HCT116 (cell line): ENCODE results near the gene EGFLAM. TPM values are rescaled to one million over a fixed set of nuclear protein-coding genes. Genes with fewer than 3 reads are reported as not detected.

Experiments
- ATAC-seq: fragments of 200-7000 bp; cut with Tn5 transposase; 2 replicates; pipeline ENCODE4 v1.9.1; 2020; ENCODE audit warnings: mild to moderate bottlenecking, moderate library complexity
- BruUV-seq: library from RNA; stranded (reverse); fragments of 400-500 nt; replicated peaks from 2 replicates; lab custom pipeline; 2021; lab: Mats Ljungman, UMichigan
- CTCF ChIA-PET: fragments of 300-600 bp; sonication (Branson Sonifier 250); formaldehyde crosslinking; loops from one replicate; lab custom pipeline; 2021; ENCODE audit warnings: antibody characterized with exemption; lab: Charles Lee
- POLR2A ChIA-PET: fragments of 300-600, 350-600 bp; sonication (Branson Sonifier 250); formaldehyde crosslinking; loops from one replicate; lab custom pipeline; 2021; ENCODE audit warnings: antibody characterized with exemption; lab: Charles Lee
- RAD21 ChIA-PET, 2 experiments: fragments of 300-600 bp; sonication (Branson Sonifier 250); formaldehyde crosslinking; loops; one replicate each; lab custom pipeline; 2023; ENCODE audit warnings: low total read pairs in 2 of 2; ENCODE audit not compliant: uncharacterized antibody in 2 of 2, unreplicated experiment in 2 of 2, low non-redundant PET in 1 of 2; lab: Charles Lee
- DNase-seq: peaks from one replicate; pipeline ENCODE4 v3.0.0-alpha.2; 2010; ENCODE audit warnings: low read depth, low spot score
- H2AFZ ChIP-seq: fragments of 200-600 bp; shearing (Covaris generic), sonication (generic); 2 replicates; pipeline ENCODE4 v1.6.1; 2017; ENCODE audit warnings: low read depth, mixed run types, mixed read lengths, antibody characterized with exemption, low read length; ENCODE audit not compliant: poor library complexity, severe bottlenecking
- H3K27ac ChIP-seq: 2 replicates; pipeline ENCODE4 v1.5.1; 2012; ENCODE audit warnings: low read depth, low read length
- H3K27me3 ChIP-seq: fragments of 200-600 bp; sonication (generic); 2 replicates; pipeline ENCODE4 v1.6.1; 2016; ENCODE audit warnings: mixed run types, low read length, mixed read lengths; ENCODE audit not compliant: insufficient read depth
- H3K36me3 ChIP-seq, 2 experiments: fragments of 200-500 bp in 1 of 2; fragments of 200-600 bp in 1 of 2; sonication (Bioruptor generic) in 1 of 2; sonication (generic) in 1 of 2; 2 replicates each; pipeline versions ENCODE4 v1.5.1 to v1.6.1; 2014 to 2016; ENCODE audit warnings: low read length in 2 of 2, inconsistent platforms in 1 of 2, mixed read lengths in 1 of 2, mixed run types in 1 of 2; ENCODE audit not compliant: insufficient read depth in 2 of 2, control insufficient read depth in 1 of 2
- H3K4me1 ChIP-seq, 2 experiments: fragments of 200-600 bp in 1 of 2; sonication (generic) in 1 of 2; 2 replicates each; pipeline versions ENCODE4 v1.5.1 to v1.6.1; 2012 to 2017; ENCODE audit warnings: low read length in 2 of 2, inconsistent platforms in 1 of 2, mild to moderate bottlenecking in 1 of 2, mixed read lengths in 1 of 2, mixed run types in 1 of 2, moderate library complexity in 1 of 2; ENCODE audit not compliant: insufficient read depth in 2 of 2, control insufficient read depth in 1 of 2
- H3K4me2 ChIP-seq: fragments of 200-600 bp; sonication (generic); 2 replicates; pipeline ENCODE4 v1.6.1; 2017; ENCODE audit warnings: mixed run types, low read length, mixed read lengths
- H3K4me3 ChIP-seq, 2 experiments: fragments of 200-600 bp in 1 of 2; sonication (generic) in 1 of 2; replicated peaks in 1 of 2; 2 replicates each; pipeline ENCODE4 v1.5.1; 2011 to 2016; ENCODE audit warnings: low read length in 2 of 2, control low read depth in 1 of 2, low read depth in 1 of 2, mild to moderate bottlenecking in 1 of 2, mixed read lengths in 1 of 2, mixed run types in 1 of 2
- H3K79me2 ChIP-seq: fragments of 200-600 bp; sonication (generic); 2 replicates; pipeline ENCODE4 v1.6.1; 2017; ENCODE audit warnings: mild to moderate bottlenecking, mixed run types, low read length, moderate library complexity, mixed read lengths; ENCODE audit not compliant: insufficient read depth
- H3K9ac ChIP-seq: fragments of 200-600 bp; sonication (generic); 2 replicates; pipeline ENCODE4 v1.6.1; 2016; ENCODE audit warnings: low read length, mixed read lengths
- H3K9me2 ChIP-seq: fragments of 200-600 bp; sonication (generic), shearing (Covaris generic); 2 replicates; pipeline ENCODE4 v1.6.1; 2017; ENCODE audit warnings: mixed run types, mild to moderate bottlenecking, moderate library complexity; ENCODE audit not compliant: insufficient read depth
- H3K9me3 ChIP-seq, 2 experiments: fragments of 200-500 bp in 1 of 2; fragments of 200-600 bp in 1 of 2; sonication (Bioruptor generic) in 1 of 2; sonication (generic) in 1 of 2; 2 replicates each; pipeline ENCODE4 v1.6.1; 2014 to 2017; ENCODE audit warnings: low read length in 2 of 2, mixed read lengths in 2 of 2, inconsistent platforms in 1 of 2, low read depth in 1 of 2, mild to moderate bottlenecking in 1 of 2, mixed run types in 1 of 2, moderate library complexity in 1 of 2; ENCODE audit not compliant: control insufficient read depth in 1 of 2, insufficient read depth in 1 of 2
- H4K20me1 ChIP-seq: fragments of 200-600 bp; sonication (generic), shearing (Covaris generic); 2 replicates; pipeline ENCODE4 v1.6.1; 2017; ENCODE audit warnings: mixed run types, mild to moderate bottlenecking, moderate library complexity; ENCODE audit not compliant: insufficient read depth
- ATF3 ChIP-seq: IDR thresholded peaks from 2 replicates; pipeline ENCODE4 v1.6.1; 2012
- CBX3 ChIP-seq: IDR thresholded peaks from 2 replicates; pipeline ENCODE4 v1.6.1; 2012; ENCODE audit warnings: low read depth
- CEBPB ChIP-seq: IDR thresholded peaks from 2 replicates; pipeline ENCODE4 v1.6.1; 2012; ENCODE audit warnings: low read depth
- CTCF ChIP-seq, 3 experiments: fragments of 200-600 bp in 1 of 3; sonication (generic) in 1 of 3; IDR thresholded peaks in 2 of 3; conservative IDR thresholded peaks in 1 of 3; 2 replicates each; pipeline ENCODE4 v1.5.1; 2012 to 2017; ENCODE audit warnings: low read depth in 2 of 3, low read length in 2 of 3, antibody characterized with exemption in 1 of 3, borderline replicate concordance in 1 of 3, control low read depth in 1 of 3, mild to moderate bottlenecking in 1 of 3, mixed read lengths in 1 of 3, mixed run types in 1 of 3, moderate library complexity in 1 of 3; ENCODE audit not compliant: insufficient read depth in 1 of 3
- EGR1 ChIP-seq: IDR thresholded peaks from 2 replicates; pipeline ENCODE4 v1.6.1; 2012; ENCODE audit warnings: low read depth
- EZH2 ChIP-seq: fragments of 200-600 bp; sonication (generic); IDR thresholded peaks from 2 replicates; pipeline ENCODE4 v1.6.1; 2017; ENCODE audit warnings: antibody characterized with exemption, mixed run types
- EZH2phosphoT487 ChIP-seq: fragments of 200-600 bp; IDR thresholded peaks from 2 replicates; pipeline ENCODE4 v1.6.1; 2018; ENCODE audit warnings: antibody characterized with exemption, borderline replicate concordance
- FOSL1 ChIP-seq: IDR thresholded peaks from 2 replicates; pipeline ENCODE4 v1.6.1; 2012; ENCODE audit warnings: low read depth
- JUND ChIP-seq: IDR thresholded peaks from 2 replicates; pipeline ENCODE4 v1.6.1; 2012
- MAX ChIP-seq: IDR thresholded peaks from 2 replicates; pipeline ENCODE4 v1.6.1; 2012
- POLR2AphosphoS5 ChIP-seq: IDR thresholded peaks from 2 replicates; pipeline ENCODE4 v1.6.1; 2011; ENCODE audit warnings: mild to moderate bottlenecking, low read depth, low read length, moderate library complexity
- REST ChIP-seq: IDR thresholded peaks from 2 replicates; pipeline ENCODE4 v1.6.1; 2012; ENCODE audit warnings: low read depth
- SP1 ChIP-seq: IDR thresholded peaks from 2 replicates; pipeline ENCODE4 v1.6.1; 2012; ENCODE audit warnings: low read depth
- SRF ChIP-seq: IDR thresholded peaks from 2 replicates; pipeline ENCODE4 v1.6.1; 2012; ENCODE audit warnings: low read depth
- TCF7L2 ChIP-seq: IDR thresholded peaks from 2 replicates; pipeline ENCODE4 v1.7.0; 2011; ENCODE audit warnings: borderline replicate concordance, inconsistent platforms; ENCODE audit not compliant: insufficient read depth, insufficient read length; ENCODE audit errors: extremely low read depth
- ZFX ChIP-seq: fragments of 450-650 bp; IDR thresholded peaks from 2 replicates; pipeline ENCODE4 v1.6.1; 2017
- ZNF274 ChIP-seq: fragments of 200-500 bp; sonication (Bioruptor generic); IDR thresholded peaks from 2 replicates; pipeline ENCODE4 v1.6.1; 2014; ENCODE audit warnings: mild to moderate bottlenecking, low read depth, low read length, inconsistent platforms
- intact Hi-C: fragments of 100-400 bp; cut with micrococcal nuclease; formaldehyde crosslinking; loops from 2 replicates; pipeline ENCODE4 v1.10.0; 2022
- total RNA-seq: library from RNA; stranded (reverse); gene quantifications from one replicate; pipeline ENCODE4 v1.2.1, GENCODE V29; 2021; ENCODE audit not compliant: unreplicated experiment

The EGFLAM gene
- total RNA-seq, 1 experiment from 2014 or later = not detected

GRCh38 chr5:38473008-38473407 lies 214.6 kb downstream of the EGFLAM start:
- H3K4me2 ChIP-seq = no peak overlapping the region
- H3K4me3 ChIP-seq = no peak overlapping the region
- H3K27ac ChIP-seq = no peak overlapping the region
- peaks cover 0 to 10% of the 10 kb centered on the region in 2 experiments; a peak in 2 of 4 replicates for H3K4me1 ChIP-seq
- intact Hi-C loops = no loop called here
- ChIA-PET POLR2A (no interaction called here), CTCF (no interaction called here), RAD21 (no interaction called here)
- no peaks in the 10 kb centered on the region for H3K27me3 ChIP-seq
- no peak overlapping the region for H3K9ac ChIP-seq
- H2AFZ ChIP-seq = no peak overlapping the region
- no peaks in the 10 kb centered on the region for H4K20me1 ChIP-seq
- H3K79me2 ChIP-seq = no peaks in the 10 kb centered on the region
- H3K36me3 ChIP-seq = no peaks in the 10 kb centered on the region
- TF ChIP-seq POLR2AphosphoS5 (no peak), MAX (no peak), EZH2phosphoT487 (no peak), FOSL1 (no peak), CBX3 (no peak), TCF7L2 (no peak)
- DNase-seq = no peak
- no TSS peak for BruUV-seq
- no peak for ATAC-seq
- no peaks in the 10 kb centered on the region for H3K9me2 ChIP-seq
- no peaks in the 10 kb centered on the region for H3K9me3 ChIP-seq

- no peaks in the 10 kb centered on the region for H3K36me3 ChIP-seq
- CTCF ChIA-PET = no interaction called here
- no peaks in the 10 kb centered on the region for H4K20me1 ChIP-seq
- no peaks in the 10 kb centered on the region for H3K9me2 ChIP-seq
- H3K9me3 ChIP-seq = no peaks in the 10 kb centered on the region
- H2AFZ ChIP-seq = no peak overlapping the region
- no peaks in the 10 kb centered on the region for H3K79me2 ChIP-seq
- no peak for ATAC-seq
- H3K4me3 ChIP-seq = no peak overlapping the region
- RAD21 ChIA-PET = no interaction called here
- POLR2A ChIA-PET = no interaction called here
- intact Hi-C loops = no loop called here
- no peaks in the 10 kb centered on the region for H3K4me1 ChIP-seq
- H3K27me3 ChIP-seq = no peaks in the 10 kb centered on the region
- BruUV-seq = no TSS peak
- DNase-seq = no peak
- H3K9ac ChIP-seq = no peak overlapping the region
- no peak overlapping the region for H3K27ac ChIP-seq
- H3K4me2 ChIP-seq = no peak overlapping the region
- TF ChIP-seq ZFX (no peak), EZH2 (no peak), CEBPB (no peak), EZH2phosphoT487 (no peak), REST (no peak), EGR1 (no peak), JUND (no peak), TCF7L2 (no peak), ATF3 (no peak), SP1 (no peak), ZNF274 (no peak), SRF (no peak), FOSL1 (no peak), CTCF (IDR thresholded peaks at IDR 0.05 in 2 of 3, conservative IDR thresholded peaks at IDR 0.05 in 1 of 3; ENCODE audit: borderline replicate concordance in 1 of 3, insufficient read depth in 1 of 3, low read depth in 2 of 3, low read length in 2 of 3) (no peak)
Observed at GRCh38 chr5:38478166-38478565, 219.8 kb downstream of the EGFLAM start.
